ENCODE data around the gene SNRNP40. TPM values are rescaled to one million over a fixed set of nuclear protein-coding genes. Genes with fewer than 3 reads are reported as not detected.

Gene SNRNP40
- total and polyA plus RNA-seq, 2 donors (not counting 3 experiments of a cell fraction or from before 2014, with no cell fraction given), result 66.3 to 78.1 TPM

GRCh38 chr1:31214316-31215064 lies 82.1 kb downstream of the SNRNP40 start:
- TF ChIP-seq POLR2A (IDR thresholded peaks at IDR 0.05; ENCODE audit: low read depth, low read length) (no peak), POLR2AphosphoS5 (IDR thresholded peaks at IDR 0.05; ENCODE audit: insufficient read depth, low read depth, low read length) (no peak), JUN (IDR thresholded peaks at IDR 0.05; ENCODE audit: borderline replicate concordance, insufficient read depth, insufficient read length, low read depth) (no peak)
- TF ChIP-seq, protein P1, sequence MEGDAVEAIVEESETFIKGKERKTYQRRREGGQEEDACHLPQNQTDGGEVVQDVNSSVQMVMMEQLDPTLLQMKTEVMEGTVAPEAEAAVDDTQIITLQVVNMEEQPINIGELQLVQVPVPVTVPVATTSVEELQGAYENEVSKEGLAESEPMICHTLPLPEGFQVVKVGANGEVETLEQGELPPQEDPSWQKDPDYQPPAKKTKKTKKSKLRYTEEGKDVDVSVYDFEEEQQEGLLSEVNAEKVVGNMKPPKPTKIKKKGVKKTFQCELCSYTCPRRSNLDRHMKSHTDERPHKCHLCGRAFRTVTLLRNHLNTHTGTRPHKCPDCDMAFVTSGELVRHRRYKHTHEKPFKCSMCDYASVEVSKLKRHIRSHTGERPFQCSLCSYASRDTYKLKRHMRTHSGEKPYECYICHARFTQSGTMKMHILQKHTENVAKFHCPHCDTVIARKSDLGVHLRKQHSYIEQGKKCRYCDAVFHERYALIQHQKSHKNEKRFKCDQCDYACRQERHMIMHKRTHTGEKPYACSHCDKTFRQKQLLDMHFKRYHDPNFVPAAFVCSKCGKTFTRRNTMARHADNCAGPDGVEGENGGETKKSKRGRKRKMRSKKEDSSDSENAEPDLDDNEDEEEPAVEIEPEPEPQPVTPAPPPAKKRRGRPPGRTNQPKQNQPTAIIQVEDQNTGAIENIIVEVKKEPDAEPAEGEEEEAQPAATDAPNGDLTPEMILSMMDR (IDR thresholded peaks at IDR 0.05; ENCODE audit: extremely low read depth in 1 of 2, insufficient read depth in 1 of 2, low read depth in 1 of 2, low read length in 2 of 2), result no peak
- POLR2A ChIA-PET, result no interaction called here

More at GRCh38 chr1:31214316-31215064, 82.1 kb downstream of the SNRNP40 start:
- Histone ChIP-seq H3K4me1 (ENCODE audit: control insufficient read depth, extremely low read depth, insufficient read depth, low read length) (no peaks in the 10 kb centered on the region), H2AFZ (ENCODE audit: low read depth, low read length) (no peak overlapping the region), H3K27ac (ENCODE audit: insufficient read depth, low read depth, low read length) (no peak overlapping the region), H3K4me3 (replicated peaks in 1 of 3; ENCODE audit: insufficient read depth in 1 of 3, low read depth in 1 of 3, low read length in 3 of 3) (no peak overlapping the region), H3K9me1 (replicated peaks; ENCODE audit: control insufficient read depth, extremely low read depth, insufficient read depth, low read length) (no peaks in the 10 kb centered on the region), H3K4me2 (ENCODE audit: insufficient read depth, low read length) (no peak overlapping the region), H3K79me2 (ENCODE audit: control insufficient read depth, insufficient read depth, low read length) (no peaks in the 10 kb centered on the region), H3K36me3 (ENCODE audit: control insufficient read depth in 2 of 2, extremely low read depth in 1 of 2, insufficient read depth in 2 of 2, low read length in 2 of 2) (no peaks in the 10 kb centered on the region), H3K9ac (replicated peaks; ENCODE audit: extremely low read depth, insufficient read depth, low read length) (no peak overlapping the region), H3K27me3 (ENCODE audit: control insufficient read depth in 2 of 2, insufficient read depth in 2 of 2, low read length in 2 of 2) (no peaks in the 10 kb centered on the region), H3K9me3 (replicated peaks; ENCODE audit: control insufficient read depth, insufficient read depth, low read length) (no peaks in the 10 kb centered on the region), H4K20me1 (replicated peaks; ENCODE audit: control insufficient read depth, extremely low read depth, insufficient read depth, low read length) (no peaks in the 10 kb centered on the region)
- no TSS peak for BruUV-seq (replicated peaks)
- intact Hi-C loops (cut with micrococcal nuclease), result no loop called here
- no peak for FAIRE-seq
- DNase-seq (ENCODE audit: low read depth, low spot score), result no peak
- CTCF ChIA-PET, result interaction anchor here (0.7 to 1.4 kb wide), 3 partner anchors 8 to 159 kb away, joined by 3 to 4 read pairs (median 3); no protein-coding TSS in a partner anchor
- dilution Hi-C loops (cut with MboI; ENCODE audit: extremely low pct_ligation_motif_present, low sequenced_read_pairs), result no loop called here

Other genes with a start within 250 kb of the SNRNP40 start
- gene PUM1, start 231.1 kb downstream of the SNRNP40 start, total RNA-seq, result 124 and 131 TPM in 2 replicates
- gene PUM1, start 231.1 kb downstream of the SNRNP40 start, polyA plus RNA-seq, result 91.6 and 94.7 TPM in 2 replicates
- 0.23 and 0.40 TPM in 2 replicates for gene NKAIN1, start 56.9 kb downstream of the SNRNP40 start, total RNA-seq
- 0.29 and 0.60 TPM in 2 replicates for gene NKAIN1, start 56.9 kb downstream of the SNRNP40 start, polyA plus RNA-seq
- gene ZCCHC17, start 244 bp upstream of the SNRNP40 start, total RNA-seq, result 40.4 and 41.4 TPM in 2 replicates
- gene ZCCHC17, start 244 bp upstream of the SNRNP40 start, polyA plus RNA-seq, result 31.6 and 32.0 TPM in 2 replicates
- 0.84 and 1.8 TPM in 2 replicates for gene FABP3, start 76.3 kb upstream of the SNRNP40 start, total RNA-seq
- 1.8 and 2.6 TPM in 2 replicates for gene FABP3, start 76.3 kb upstream of the SNRNP40 start, polyA plus RNA-seq
- gene SERINC2, start 116.4 kb upstream of the SNRNP40 start, total RNA-seq, result 19.4 and 21.4 TPM in 2 replicates
- 34.6 and 48.6 TPM in 2 replicates for gene SERINC2, start 116.4 kb upstream of the SNRNP40 start, polyA plus RNA-seq